Adipose tissue (tissue), 3 donors: ENCODE measurements around the gene HDC. TPM values are rescaled to one million over a fixed set of nuclear protein-coding genes. Genes with fewer than 3 reads are reported as not detected.

Experiments
- polyA plus RNA-seq, 3 donors: library from polyadenylated mRNA; stranded (reverse); fragments of 200-250 nt; gene quantifications; one replicate each; pipeline ENCODE4 v1.2.3, GENCODE V29; 2013
- donor health status: healthy with polysubstance abuse.
- donor health status: Bipolar disorder and iron deficiency.
- donor health status: healthy.

Gene HDC
- polyA plus RNA-seq, 3 donors, result 0.22 to 4.3 (median 0.44) TPM

Other genes starting within 250 kb of the HDC start
- gene ATP8B4, start 146.5 kb downstream of the HDC start, polyA plus RNA-seq, result 1 to 10 TPM in 2 of 3 donors, under 1 TPM in 1; 0.90 to 7.3 (median 5.5) TPM
- gene SLC27A2, start 83.5 kb downstream of the HDC start, polyA plus RNA-seq, result 1 to 10 TPM; 3.0 to 6.6 (median 5.5) TPM
- gene GABPB1, start 89.5 kb upstream of the HDC start, polyA plus RNA-seq, result 10 to 100 TPM in 1 of 3 donors, 1 to 10 TPM in 2; 3.5 to 15.4 (median 6.7) TPM
- 10 to 100 TPM; 17.5 to 28.3 (median 28.2) TPM for gene USP8, start 158.7 kb upstream of the HDC start, polyA plus RNA-seq